HG03097 (cell line): ENCODE data around the gene CCL24.
"Not testable (repeated sequence)": the region's sequence is repeated elsewhere in the genome, so short reads cannot be mapped to it uniquely, and the experiment has no call there.

Experiments
- ATAC-seq: cut with Tn5 transposase; IDR thresholded peaks from one replicate; pipeline ENCODE4 v1.9.1; 2021; ENCODE audit not compliant: unreplicated experiment, low FRiP score

Gene CCL24

DNA sequence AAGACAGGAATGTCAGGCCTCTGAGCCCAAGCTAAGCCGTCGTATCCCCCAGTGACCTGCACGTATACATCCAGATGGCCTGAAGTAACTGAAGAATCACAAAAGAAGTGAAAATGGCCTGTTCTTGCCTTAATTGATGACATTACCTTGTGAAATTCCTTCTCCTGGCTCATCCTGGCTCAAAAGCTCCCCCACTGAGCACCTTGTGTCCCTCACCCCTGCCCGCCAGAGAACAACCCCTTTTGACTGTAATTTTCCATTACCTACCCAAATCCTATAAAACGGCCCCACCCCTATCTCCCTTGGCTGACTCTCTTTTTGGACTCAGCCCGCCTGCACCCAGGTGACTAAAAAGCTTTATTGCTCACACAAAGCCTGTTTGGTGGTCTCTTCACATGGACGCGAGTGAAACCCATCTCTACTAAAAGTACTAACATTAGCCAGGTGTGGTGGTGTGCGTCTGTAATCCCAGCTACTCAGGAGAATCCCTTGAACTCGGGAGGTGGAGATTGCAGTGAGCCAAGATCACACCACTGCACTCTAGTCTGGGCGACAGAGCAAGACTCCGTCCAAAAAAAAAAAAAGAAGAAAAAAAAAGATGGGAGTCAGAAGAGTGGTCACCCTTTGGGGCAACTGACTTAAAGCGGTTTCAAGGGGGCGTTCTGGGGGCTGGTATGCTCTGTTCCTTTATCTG is 25.3 kb downstream of the CCL24 start:
- not testable (repeated sequence) for ATAC-seq

DNA sequence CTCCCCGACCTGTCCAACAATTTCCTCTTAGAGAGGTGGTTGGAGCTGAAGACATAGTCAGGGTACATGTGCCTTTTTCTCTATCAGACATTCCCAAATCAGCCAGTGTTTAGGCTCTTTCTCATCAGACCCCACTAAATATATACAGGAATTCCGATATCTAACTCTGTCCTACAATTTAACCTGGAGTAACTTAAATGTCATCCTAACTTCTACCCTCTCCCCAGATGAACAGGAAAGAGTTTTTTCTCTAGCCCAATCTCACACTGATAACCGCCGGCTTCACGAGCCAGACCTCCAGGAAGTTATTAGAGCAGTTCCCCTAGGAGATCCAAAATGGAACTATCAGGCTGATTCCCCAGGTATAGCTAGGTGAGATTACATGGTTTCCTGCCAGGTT is 30.5 kb downstream of the CCL24 start:
- not testable (repeated sequence) for ATAC-seq

DNA sequence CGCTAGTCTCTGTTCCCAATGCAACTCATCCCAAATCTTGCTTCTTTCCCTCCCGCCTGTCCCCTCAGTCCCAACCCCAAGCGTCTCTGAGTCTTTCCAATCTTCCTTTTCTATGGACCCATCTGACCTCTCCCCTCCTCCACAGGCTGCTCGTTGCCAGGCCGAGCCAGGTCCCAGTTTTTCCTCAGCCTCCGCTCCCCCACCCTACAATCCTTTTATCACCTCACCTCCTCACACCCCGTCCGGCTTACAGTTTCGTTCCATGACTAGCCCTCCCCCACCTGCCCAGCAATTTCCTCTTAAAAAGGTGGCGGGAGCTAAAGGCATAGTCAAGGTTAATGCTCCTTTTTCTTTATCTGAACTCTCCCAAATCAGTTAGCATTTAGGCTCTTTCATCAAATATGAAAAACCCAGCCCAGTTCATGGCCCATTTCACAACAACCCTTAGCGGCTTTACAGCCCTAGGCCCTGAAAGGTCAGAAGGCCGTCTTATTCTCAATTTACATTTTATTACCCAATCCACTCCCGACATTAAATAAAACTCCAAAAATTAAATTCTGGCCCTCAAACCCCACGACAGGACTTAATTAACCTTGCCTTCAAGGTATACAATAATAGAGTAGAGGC is 32.8 kb downstream of the CCL24 start:
- ATAC-seq, result not testable (repeated sequence)

DNA sequence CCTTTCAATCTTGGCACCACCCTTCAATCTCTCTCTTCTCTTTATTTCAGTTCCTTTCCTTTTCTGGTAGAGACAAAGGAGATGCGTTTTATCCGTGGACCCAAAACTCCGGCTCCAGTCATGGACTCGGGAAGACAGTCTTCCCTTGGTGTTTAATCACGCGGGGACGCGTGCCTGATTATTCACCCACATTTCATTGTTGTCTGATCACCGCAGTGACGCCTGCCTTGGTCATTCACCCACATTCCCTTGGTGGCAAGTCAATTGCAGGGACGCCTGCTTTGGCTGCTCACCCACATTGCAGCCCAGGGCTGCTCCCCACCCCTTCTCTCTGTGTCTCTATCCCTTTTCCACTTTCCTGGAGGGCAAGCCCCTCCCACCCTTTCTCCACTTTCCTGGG is 34.1 kb downstream of the CCL24 start:
- not testable (repeated sequence) for ATAC-seq

DNA sequence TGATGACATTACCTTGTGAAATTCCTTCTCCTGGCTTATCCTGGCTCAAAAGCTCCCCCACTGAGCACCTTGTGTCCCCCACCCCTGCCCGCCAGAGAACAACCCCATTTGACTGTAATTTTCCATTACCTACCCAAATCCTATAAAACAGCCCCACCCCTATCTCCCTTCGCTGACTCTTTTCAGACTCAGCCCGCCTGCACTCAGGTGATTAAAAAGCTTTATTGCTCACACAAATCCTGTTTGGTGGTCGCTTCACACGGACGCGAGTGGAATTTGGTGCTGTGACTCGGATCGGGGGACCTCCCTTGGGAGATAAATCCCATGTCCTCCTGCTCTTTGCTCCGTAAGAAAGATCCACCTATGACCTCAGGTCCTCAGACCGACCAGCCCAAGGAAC is 34.6 kb downstream of the CCL24 start:
- not testable (repeated sequence) for ATAC-seq

DNA sequence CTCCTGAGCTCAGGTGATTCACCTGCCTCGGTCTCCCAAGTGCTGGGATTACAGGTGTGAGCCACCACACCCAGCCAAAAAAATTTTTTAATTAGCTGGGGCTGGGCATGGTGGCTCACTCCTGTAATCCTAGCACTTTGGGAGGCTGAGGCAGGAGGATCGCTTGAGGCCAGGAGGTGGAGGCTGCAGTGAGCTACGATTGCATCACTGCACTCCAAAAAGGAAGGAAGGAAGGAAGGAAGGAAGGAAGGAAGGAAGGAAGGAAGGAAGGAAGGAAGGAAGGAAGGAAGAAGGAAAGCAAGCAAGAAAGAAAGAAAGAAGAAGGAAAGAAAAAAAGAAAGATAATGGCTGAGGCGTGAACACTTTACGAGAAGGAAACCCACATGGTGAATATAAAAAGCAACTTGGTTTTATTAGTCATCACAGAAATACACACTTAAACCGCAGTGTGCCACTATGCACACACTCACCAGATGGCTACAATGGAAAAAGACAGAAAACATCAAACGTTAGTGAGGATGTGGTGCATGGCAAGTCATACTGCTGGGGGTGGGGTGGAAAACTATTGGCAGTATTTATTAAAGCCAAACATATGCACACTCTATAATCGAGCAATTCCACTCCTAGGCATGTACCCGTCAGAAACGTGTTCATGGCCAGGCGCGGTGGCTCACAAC is 37.2 kb downstream of the CCL24 start:
- ATAC-seq, result no peak

DNA sequence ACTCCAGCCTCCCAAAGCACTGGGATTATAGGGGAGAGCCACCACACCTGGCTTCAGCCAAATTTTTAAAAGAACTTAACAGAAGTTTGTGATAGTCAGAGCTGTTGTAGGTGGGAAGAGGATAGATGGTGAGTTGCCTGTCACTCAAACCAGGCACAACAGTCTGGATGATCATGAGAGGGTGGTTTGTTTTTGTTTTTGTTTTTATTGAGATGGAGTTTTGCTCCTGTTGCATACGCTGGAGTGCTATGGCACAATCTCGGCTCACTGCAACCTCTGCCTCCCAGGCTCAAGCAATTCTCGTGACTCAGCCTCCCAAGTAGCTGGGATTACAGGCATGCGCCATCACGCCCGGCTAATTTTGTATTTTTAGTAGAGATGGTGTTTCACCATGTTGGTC is 39.6 kb downstream of the CCL24 start:
- not testable (repeated sequence) for ATAC-seq

DNA sequence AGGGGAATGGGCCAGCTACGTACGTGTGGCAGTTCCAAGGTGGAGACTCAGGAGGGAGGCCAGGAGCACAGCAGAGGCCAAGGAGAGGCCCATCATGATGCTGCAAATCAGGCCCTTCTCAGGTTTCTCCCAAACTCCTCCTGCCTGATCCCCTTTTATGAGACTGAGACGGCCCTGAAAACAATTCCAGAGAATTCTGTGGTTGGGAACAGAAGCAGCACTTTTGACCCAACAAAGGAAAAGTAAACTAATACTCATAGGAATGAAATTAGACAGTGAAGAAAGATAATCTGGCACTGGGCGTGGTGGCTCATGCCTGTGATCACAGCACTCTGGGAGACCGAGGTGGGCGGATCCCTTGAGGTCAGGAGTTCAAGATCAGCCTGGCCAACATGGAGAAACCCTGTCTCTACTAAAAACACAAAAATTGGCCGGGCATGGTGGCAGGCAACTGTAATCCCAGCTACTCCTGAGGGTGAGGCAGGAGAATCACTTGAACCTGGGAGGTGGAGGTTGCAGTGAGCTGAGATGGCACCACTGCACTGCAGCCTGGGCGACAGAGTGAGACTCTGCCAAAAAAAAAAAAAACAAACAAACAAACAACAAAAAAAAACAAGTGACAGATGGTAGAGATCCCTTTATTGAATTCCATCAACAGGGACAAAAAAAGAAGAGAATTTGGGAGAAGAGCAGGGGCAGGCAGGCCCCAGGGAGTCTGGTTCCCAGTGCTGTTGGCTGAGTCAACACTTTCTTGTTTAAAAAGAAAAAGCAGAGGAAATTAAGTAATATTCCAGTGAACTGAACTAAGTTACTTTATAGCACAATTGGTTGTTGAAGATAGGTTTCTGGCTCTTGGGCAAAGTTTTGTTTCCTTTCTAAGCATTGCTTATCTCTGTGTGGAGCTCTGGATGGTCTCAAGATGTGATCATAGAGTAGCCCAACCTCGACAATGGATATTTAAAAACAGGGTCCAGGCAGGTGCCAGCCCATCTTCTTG is 41.2 kb downstream of the CCL24 start, which contains the start of gene CCL26:
TSS of gene CCL26 (minus strand) at position 131 of the 997 bp plus-strand sequence. CDS start at position 96, 35 bp downstream.
- no peak for ATAC-seq

DNA sequence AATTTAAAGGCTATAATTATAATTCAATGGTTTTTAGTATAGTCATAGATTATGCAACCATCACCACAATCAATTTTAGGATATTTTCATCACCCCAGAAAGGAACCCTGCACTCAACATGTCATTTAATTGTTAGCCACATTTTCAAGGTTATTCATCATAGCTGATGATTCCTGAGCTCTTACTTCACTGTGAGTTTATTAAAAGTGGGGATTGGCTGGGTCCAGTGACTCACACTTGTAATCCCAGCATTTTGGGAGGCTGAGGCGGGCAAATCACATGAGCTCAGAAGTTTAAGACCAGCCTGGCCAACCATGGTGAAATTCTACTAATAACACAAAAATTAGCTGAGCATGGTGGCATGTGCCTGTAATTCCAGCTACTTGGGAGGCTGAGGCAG is 42.4 kb downstream of the CCL24 start:
- ATAC-seq, result no peak

DNA sequence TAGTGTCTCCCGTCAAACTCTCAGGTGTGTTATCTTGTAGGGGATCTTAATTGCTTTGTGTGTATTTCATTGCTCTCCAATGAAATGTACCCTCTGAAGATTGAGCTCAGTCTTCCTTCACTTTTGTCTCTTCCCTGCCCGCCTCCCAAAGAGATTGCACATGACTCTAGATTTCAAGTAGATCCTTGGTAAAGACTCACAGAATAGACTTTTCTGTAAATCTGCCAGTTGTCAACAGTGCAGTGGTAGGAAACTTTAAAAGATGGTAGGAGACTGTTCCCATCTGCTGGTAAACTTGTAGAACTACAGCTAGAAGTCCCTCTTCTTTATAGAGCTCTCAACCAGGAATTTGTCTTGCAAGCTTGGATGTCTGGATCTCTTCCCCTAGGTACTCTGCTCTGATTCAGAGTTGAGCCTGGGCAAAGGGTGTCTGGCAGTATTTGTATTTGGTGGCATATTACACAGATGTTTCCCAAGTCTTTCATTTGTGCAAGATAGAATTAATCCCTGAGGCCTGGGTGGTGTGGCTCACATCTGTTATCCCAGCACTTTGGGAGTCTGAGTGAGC is 51.2 kb downstream of the CCL24 start:
- no peak for ATAC-seq

DNA sequence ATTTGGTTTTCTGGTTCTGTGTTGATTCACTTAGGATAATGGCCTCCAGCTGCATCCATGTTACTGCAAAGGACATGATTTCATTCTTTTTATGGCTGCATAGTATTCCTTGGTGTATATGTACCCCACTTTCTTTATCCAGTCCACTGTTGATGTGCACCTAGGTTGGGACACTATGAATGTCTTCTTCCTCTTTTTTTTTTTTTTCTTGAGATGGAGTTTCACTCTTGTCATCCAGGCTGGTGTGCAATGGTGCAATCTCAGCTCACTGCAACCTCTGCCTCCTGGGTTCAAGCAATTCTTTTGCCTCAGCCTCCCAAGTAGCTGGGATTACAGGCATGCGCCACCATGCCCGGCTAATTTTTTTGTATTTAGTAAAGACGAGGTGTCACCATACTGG is 51.8 kb downstream of the CCL24 start:
- not testable (repeated sequence) for ATAC-seq
